OCI-LY7 (cell line): ENCODE measurements around the gene CHST13. TPM values are rescaled to one million over a fixed set of nuclear protein-coding genes. Genes with fewer than 3 reads are reported as not detected.

ENCODE experiments used
- BruUV-seq: library from RNA; stranded (reverse); fragments of 400-500 nt; replicated peaks from 2 replicates; lab custom pipeline; 2021; lab: Mats Ljungman, UMichigan
- CTCF ChIA-PET: fragments of 300-600 bp; sonication (Branson Sonifier 250); formaldehyde crosslinking; loops from one replicate; lab custom pipeline; 2022; ENCODE audit warnings: antibody characterized with exemption; ENCODE audit not compliant: unreplicated experiment; lab: Charles Lee
- POLR2A ChIA-PET: fragments of 300-600 bp; sonication (Branson Sonifier 250); formaldehyde crosslinking; loops from one replicate; lab custom pipeline; 2022; ENCODE audit warnings: antibody characterized with exemption; lab: Charles Lee
- DNase-seq: peaks from one replicate; pipeline ENCODE4 v3.0.0-alpha.2; 2015; ENCODE audit warnings: low spot score
- H2AFZ ChIP-seq: fragments of 200-600 bp; sonication (generic), shearing (Covaris generic); 2 replicates; pipeline ENCODE4 v1.6.1; 2014; ENCODE audit warnings: mild to moderate bottlenecking, antibody characterized with exemption, low read length, moderate library complexity
- H3K27ac ChIP-seq: fragments of 200-600 bp; sonication (generic); 2 replicates; pipeline ENCODE4 v1.5.1; 2014; ENCODE audit warnings: mixed run types, low read depth, mild to moderate bottlenecking, moderate library complexity, low read length, inconsistent platforms; ENCODE audit not compliant: poor library complexity, severe bottlenecking
- H3K36me3 ChIP-seq: fragments of 200-600 bp; sonication (generic); 2 replicates; pipeline ENCODE4 v1.6.1; 2014; ENCODE audit warnings: mild to moderate bottlenecking, antibody characterized with exemption, low read length, moderate library complexity, mixed read lengths; ENCODE audit not compliant: insufficient read depth
- H3K4me1 ChIP-seq: fragments of 200-600 bp; sonication (generic); 2 replicates; pipeline ENCODE4 v1.5.1; 2014; ENCODE audit warnings: mild to moderate bottlenecking, low read length; ENCODE audit not compliant: insufficient read depth, poor library complexity, severe bottlenecking
- H3K4me2 ChIP-seq: fragments of 200-600 bp; sonication (generic); 2 replicates; pipeline ENCODE4 v1.6.1; 2014; ENCODE audit warnings: mild to moderate bottlenecking, low read length
- H3K4me3 ChIP-seq: fragments of 200-600 bp; sonication (generic); 2 replicates; pipeline ENCODE4 v1.5.1; 2014; ENCODE audit warnings: mild to moderate bottlenecking, low read depth, low read length; ENCODE audit not compliant: poor library complexity, severe bottlenecking
- H3K79me2 ChIP-seq: fragments of 200-600 bp; sonication (generic); 2 replicates; pipeline ENCODE4 v1.6.1; 2016; ENCODE audit warnings: low read depth, mild to moderate bottlenecking, low read length, moderate library complexity, mixed read lengths; ENCODE audit not compliant: insufficient read depth
- H3K9me2 ChIP-seq: fragments of 200-600 bp; sonication (generic); 2 replicates; pipeline ENCODE4 v1.6.1; 2016; ENCODE audit warnings: mild to moderate bottlenecking, low read length, mixed read lengths; ENCODE audit not compliant: insufficient read depth
- H3K9me3 ChIP-seq: fragments of 200-600 bp; sonication (generic); 2 replicates; pipeline ENCODE4 v1.6.1; 2014; ENCODE audit warnings: mild to moderate bottlenecking, mixed run types, low read length, mixed read lengths
- H4K20me1 ChIP-seq: fragments of 200-600 bp; sonication (generic); 2 replicates; pipeline ENCODE4 v1.6.1; 2014; ENCODE audit warnings: mild to moderate bottlenecking, antibody characterized with exemption, low read length, moderate library complexity, mixed read lengths; ENCODE audit not compliant: insufficient read depth
- CTCF ChIP-seq: fragments of 200-600 bp; sonication (generic); conservative IDR thresholded peaks from 2 replicates; pipeline ENCODE4 v1.5.1; 2014; ENCODE audit warnings: mild to moderate bottlenecking, antibody characterized with exemption, low read length, moderate library complexity, mixed read lengths
- EZH2phosphoT487 ChIP-seq: fragments of 200-600 bp; sonication (generic); IDR thresholded peaks from 2 replicates; pipeline ENCODE4 v1.6.1; 2018; ENCODE audit warnings: low read depth, borderline replicate concordance, mild to moderate bottlenecking, mixed run types, antibody characterized with exemption, low read length, moderate library complexity, mixed read lengths
- intact Hi-C: fragments of 100-400 bp; cut with micrococcal nuclease; formaldehyde crosslinking; loops from one replicate; pipeline ENCODE4 v1.10.0; 2022; ENCODE audit not compliant: unreplicated experiment
- total RNA-seq, 2 experiments: library from RNA; depleted of rRNA in 1 of 2; stranded (reverse); fragments of >200 nt in 1 of 2; shearing (Covaris generic) in 1 of 2; gene quantifications; 2 replicates each; pipeline ENCODE4 v1.2.3, GENCODE V29; 2014 to 2022

The CHST13 gene
- total RNA-seq, 2 experiments from 2014 or later: not detected

- Histone ChIP-seq H3K9me2 (no peaks in the 10 kb centered on the region), H3K4me1 (no peaks in the 10 kb centered on the region), H3K79me2 (no peaks in the 10 kb centered on the region), H3K9me3 (no peaks in the 10 kb centered on the region), H2AFZ (no peak overlapping the region), H3K4me2 (no peak overlapping the region), H3K27ac (no peak overlapping the region), H3K4me3 (no peak overlapping the region), H3K36me3 (no peaks in the 10 kb centered on the region), H4K20me1 (no peaks in the 10 kb centered on the region)
- POLR2A ChIA-PET: no interaction called here
- no peak for TF ChIP-seq EZH2phosphoT487
- no peak for TF ChIP-seq CTCF
- CTCF ChIA-PET: no interaction called here
- intact Hi-C loops: no loop called here
- DNase-seq: no peak
- BruUV-seq: no TSS peak
Observed at GRCh38 chr3:126544596-126545281, 20.8 kb downstream of the CHST13 start.

GRCh38 chr3:126545544-126545943, 21.6 kb downstream of the CHST13 start:
- Histone ChIP-seq H3K79me2 (no peaks in the 10 kb centered on the region), H3K27ac (no peak overlapping the region), H3K4me3 (no peak overlapping the region), H3K36me3 (no peaks in the 10 kb centered on the region), H2AFZ (no peak overlapping the region), H4K20me1 (no peaks in the 10 kb centered on the region), H3K4me1 (no peaks in the 10 kb centered on the region), H3K9me2 (no peaks in the 10 kb centered on the region), H3K4me2 (no peak overlapping the region), H3K9me3 (no peaks in the 10 kb centered on the region)
- ChIA-PET POLR2A (no interaction called here), CTCF (no interaction called here)
- no peak for TF ChIP-seq CTCF
- no peak for TF ChIP-seq EZH2phosphoT487
- DNase-seq: no peak
- BruUV-seq: no TSS peak
- intact Hi-C loops: no loop called here

GRCh38 chr3:126546013-126546412, 22.1 kb downstream of the CHST13 start:
- H4K20me1 ChIP-seq: no peaks in the 10 kb centered on the region
- no peaks in the 10 kb centered on the region for H3K9me3 ChIP-seq
- no peaks in the 10 kb centered on the region for H3K9me2 ChIP-seq
- no TSS peak for BruUV-seq
- TF ChIP-seq EZH2phosphoT487 (no peak), CTCF (no peak)
- no peaks in the 10 kb centered on the region for H3K36me3 ChIP-seq
- no peak overlapping the region for H3K4me3 ChIP-seq
- ChIA-PET CTCF (no interaction called here), POLR2A (no interaction called here)
- H2AFZ ChIP-seq: no peak overlapping the region
- no peak overlapping the region for H3K27ac ChIP-seq
- no peak overlapping the region for H3K4me2 ChIP-seq
- no peak for DNase-seq
- no peaks in the 10 kb centered on the region for H3K79me2 ChIP-seq
- intact Hi-C loops: no loop called here
- no peaks in the 10 kb centered on the region for H3K4me1 ChIP-seq
